Hypothalamus (tissue), 51 donors: ENCODE measurements around the gene LMAN2.
A peak's percentile ranks its signal among the peaks of the same experiment; 100 is the strongest.
"Not testable (repeated sequence)": the region's sequence is repeated elsewhere in the genome, so short reads cannot be mapped to it uniquely, and the experiment has no call there.

Source experiments
- DNase-seq, 51 donors: peaks; one replicate each; lab custom pipeline; 2025; lab: John Stamatoyannopoulos, UW

The LMAN2 gene

DNA sequence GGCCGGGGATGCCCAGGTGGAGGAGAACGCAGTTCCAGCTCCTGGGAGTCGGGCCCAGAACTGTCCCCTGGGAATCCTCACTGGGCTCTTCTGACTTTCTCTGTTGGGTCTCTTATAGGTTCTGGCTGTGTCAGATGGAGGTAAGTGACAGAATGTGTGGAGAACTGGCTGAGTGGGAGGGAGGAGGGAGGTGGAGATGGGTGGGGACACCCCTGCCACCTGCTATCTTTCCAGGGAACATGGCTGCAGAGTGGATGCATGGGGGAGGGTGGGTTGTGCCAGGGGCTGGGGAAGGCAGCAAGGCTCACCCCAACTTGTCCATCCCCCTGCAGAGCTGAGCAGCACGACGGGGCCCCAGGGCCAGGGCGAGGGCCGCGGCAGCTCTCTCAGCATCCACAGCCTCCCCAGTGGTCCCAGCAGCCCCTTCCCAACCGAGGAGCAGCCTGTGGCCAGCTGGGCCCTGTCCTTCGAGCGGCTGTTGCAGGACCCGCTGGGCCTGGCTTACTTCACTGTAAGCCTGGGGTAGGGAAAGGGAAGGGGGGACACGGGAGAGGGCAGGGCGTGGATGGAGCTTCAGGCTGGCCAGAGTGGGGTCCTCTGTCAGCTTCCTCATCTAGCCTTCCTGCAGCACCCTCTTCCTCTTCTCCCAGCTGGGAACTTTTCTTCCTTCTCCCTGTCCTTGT, 14.5 kb upstream of the LMAN2 start:
- DNase-seq: no peak

- DNase-seq: peak in 1 of 51 donors; percentile 7
These were observed 12.9 kb upstream of the LMAN2 start for GRCh38 chr5:177364159-177364962.

GRCh38 chr5:177363565-177363964, 12.1 kb upstream of the LMAN2 start:
- DNase-seq: no peak

DNA sequence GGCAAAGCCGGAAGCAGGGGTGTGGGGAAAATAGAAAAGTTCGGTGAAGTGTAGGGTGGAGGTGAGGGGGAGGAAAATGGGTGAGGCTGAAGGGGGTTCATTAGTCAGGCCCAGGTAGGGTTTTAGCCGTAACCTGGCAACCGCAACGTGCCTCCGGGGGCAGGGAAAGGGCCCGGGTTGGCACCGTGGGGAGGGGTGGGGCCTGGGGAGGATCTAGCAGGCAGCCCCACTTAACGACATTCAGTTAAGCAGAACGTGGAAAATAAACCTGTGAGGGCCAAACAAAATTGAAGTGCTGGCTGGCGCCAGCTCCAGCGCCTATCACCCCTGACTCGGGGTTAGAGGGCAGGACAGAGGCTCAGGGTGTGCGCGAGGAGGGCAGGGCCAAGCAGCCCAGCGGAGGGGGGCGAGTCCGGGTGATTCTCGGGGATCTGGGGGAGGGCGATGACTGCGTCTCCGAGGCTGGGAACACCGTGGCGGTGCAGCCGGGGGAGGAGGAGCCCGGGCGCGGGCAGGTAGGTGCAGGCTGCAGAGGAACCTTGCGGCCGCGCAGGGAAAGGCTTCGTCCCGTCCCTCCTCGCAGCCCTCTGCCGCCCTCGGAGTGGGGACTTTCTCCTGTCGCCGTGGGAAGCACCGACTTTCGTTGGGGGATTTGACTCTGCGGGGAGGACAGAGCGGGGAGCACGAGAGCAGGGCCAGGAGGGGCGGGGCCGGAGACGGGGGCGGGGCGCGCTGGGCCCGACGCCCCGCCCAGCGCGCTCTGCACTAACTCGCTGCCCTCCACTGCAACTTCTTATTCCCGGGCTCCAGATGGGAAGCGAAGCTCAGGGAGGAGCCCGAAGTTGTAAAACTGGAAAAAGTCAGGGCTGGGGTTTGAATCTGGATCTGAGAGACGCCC, 11.4 kb upstream of the LMAN2 start:
- DNase-seq: peak in 10 of 51 donors; percentile 10 to 76 (median 22)

DNA sequence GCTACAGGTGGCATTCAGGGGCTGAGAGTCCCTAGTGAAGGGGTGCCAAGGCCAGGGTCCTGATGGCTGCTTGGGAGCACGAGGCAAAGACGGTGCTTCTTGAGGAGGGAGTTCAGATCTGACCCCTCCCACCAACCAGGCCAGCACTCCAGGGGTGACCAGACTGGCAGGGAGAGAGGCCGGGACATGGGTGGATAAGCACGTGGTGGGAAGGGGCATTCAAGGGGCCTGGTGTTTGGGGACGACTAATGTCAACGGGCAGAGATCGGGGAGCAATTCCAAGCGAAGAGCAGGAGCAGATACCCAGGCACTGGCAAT, 10.8 kb upstream of the LMAN2 start:
- DNase-seq: no peak

DNA sequence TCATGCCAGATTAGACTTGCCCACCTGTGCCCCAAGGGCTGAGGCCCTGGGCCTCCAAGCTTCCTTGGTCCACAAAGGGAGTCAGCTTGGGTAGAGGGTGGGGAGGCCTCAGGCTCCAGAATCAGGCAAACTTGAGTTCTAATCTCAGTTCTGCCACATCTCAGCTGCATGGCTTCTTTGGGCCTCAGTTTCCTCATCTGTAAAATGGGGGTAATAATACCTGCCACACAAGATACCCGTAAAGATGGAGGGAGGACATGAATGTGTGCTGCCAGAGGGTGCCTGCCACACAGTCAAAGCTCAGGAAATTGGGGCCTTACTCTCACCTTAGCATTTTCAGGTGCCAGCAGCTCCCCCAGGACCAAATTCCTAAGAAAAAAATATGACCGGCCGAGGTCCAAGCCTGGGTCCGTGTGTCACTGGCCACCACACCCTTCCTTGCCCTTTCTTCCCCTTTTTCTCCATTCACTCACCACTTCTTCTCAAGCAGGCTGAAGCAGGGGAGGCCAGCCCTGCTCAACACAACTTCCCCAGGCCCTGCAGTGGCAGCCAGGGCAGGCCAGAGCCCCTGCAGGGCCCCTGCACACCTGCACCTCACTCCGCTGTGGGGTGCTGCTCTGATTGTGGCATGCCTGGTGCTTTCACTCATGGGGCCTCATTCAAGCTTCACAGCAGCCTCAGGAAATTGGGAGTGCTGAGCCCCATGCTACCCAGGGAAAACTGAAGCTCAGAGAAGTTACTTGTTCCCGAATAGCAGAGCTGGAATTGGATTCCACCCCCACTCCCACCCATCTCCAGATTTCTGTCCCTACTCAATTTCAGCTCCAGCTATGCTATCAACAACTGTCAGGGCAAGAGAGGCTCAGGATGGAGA, 10.2 kb upstream of the LMAN2 start:
- DNase-seq: peak in 1 of 51 donors; percentile 38

DNA sequence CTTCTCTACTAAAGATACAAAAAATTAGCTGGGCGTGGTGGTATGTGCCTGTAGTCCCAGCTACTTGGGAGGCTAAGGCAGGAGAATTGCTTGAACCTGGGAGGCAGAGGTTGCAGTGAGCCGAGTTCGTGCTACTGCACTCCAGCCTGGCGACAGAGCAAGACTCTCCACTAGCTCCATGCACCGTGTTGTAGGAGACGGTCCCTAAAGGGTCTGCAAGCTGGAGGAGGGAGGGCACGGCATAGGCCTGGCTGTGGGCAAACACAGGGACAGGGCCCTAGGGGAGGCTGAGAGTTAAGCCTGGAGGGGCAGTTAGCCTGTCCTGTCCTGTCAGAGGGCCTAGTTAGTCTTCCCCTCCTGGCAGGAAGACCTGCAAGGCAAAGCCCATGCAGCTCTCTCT, 9.3 kb upstream of the LMAN2 start:
- not testable (repeated sequence) for DNase-seq

GRCh38 chr5:177359860-177360259, 8.4 kb upstream of the LMAN2 start:
- DNase-seq: no peak

DNA sequence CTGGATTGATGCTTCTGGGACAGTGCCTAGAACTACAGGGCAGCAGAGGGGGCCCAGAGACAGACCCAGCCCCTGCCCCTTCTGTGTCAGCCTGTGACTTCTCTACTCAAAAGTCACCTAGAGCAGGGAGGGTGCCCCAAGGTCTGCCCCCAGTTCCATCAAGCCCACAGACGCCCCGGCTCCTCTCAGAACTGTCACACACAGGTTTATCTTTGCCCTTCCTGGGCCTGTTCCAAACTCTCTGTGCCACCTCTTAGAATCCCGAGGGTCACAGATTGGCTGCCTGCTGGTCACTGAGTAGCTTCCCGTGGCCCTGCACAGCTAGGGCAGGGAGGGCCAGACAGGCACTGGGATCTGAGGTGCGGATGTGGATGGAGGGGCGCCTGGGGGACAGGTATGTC, 8.0 kb upstream of the LMAN2 start:
- no peak for DNase-seq

- no peak for DNase-seq
These were observed 6.9 kb upstream of the LMAN2 start for GRCh38 chr5:177358370-177358819.

- peak in 10 of 51 donors; percentile 11 to 33 (median 18) for DNase-seq
These were observed 6.2 kb upstream of the LMAN2 start, which contains the start of gene RGS14 for GRCh38 chr5:177357459-177358351. Gene RGS14, plus strand, starts transcription at chr5:177357924. Its CDS starts 101 bp downstream, at chr5:177358025.

GRCh38 chr5:177357146-177357458, 5.6 kb upstream of the LMAN2 start:
- DNase-seq: no peak

DNA sequence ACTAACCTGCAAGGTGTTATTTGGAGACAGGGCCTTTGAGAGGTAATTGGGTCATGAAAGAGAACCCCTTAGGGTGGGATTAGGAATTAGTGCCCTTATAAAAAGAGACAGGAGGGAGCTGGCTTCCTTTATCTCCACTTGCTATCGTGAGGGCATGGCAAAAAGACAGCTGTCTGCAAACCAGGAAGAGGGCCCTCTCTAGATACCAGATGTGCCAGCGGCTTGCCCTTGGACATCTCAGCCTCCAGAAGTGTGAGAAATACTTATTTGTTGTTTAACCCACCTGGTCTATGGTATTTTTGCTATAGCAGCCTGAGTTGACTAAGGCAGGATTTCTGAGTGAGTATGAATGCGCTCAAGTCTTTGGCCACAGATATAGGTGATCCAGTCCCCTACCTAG, 5.3 kb upstream of the LMAN2 start:
- DNase-seq: no peak

GRCh38 chr5:177355868-177356168, 4.3 kb upstream of the LMAN2 start:
- no peak for DNase-seq

- DNase-seq: no peak
These were observed 3.8 kb upstream of the LMAN2 start for GRCh38 chr5:177355162-177355867.

DNA sequence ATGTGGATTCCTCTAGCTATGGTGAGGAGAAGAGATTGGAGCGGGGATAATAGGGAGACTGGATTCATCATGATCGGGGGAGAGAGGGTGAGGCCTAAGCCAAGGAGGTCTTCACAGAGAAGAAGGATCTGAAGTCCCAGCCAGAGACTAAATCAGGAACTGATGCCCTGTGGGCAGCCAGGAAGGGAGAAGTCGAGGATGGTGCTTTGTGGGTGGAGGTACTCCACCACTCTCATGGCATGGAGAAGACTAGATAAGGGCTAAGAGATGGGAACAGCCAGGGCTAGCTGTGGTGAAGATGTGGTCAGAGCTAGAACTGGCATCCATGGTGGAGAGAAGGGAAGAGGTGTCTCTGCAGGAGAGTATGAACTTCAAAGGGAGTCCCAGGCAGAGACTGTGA, 3.2 kb upstream of the LMAN2 start:
- DNase-seq: no peak

DNA sequence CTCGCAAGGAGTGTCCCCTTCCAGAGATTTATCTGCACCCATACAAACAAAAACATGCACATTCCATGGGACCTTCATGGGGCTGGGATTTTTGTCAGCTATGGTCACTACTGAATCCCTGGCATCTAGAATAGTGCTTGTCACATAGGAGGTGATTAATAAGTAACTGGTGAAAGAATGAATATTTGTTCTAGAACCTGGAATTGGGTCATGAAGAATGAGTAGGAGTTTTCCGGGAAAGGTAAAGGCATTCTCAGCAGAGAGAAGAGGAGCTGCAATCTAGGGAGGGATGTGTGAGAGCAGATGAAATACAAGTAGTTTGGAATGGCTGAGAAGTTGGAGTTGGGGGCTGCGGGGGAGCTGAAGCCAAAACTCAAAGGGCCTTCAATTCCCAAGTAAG, 2.8 kb upstream of the LMAN2 start:
- DNase-seq: no peak

DNA sequence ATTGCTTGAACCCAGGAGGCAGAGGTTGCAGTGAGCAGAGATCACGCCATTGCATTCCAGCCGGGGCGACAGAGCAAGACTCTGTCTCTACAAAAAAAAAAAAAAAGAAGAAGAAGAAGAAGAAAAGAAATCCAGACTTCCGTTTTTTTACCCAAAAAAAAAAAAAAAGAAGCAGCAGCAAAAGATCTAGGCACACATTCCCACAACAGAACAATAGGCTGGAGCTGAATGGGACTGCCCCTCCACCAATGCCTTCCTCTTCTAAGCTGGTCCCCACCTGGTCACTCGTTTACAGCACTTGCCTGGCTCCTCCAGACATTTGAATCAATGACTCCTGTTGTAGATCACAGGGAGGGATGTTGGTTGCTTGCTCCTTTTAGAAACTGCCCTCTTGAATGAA, 1.6 kb upstream of the LMAN2 start:
- no peak for DNase-seq
